ENCODE data around the gene CLIC1.

CLIC1 gene

GRCh38 chr6:31734247-31734820 is 2.0 kb downstream of the CLIC1 start:
- Histone ChIP-seq H2BK12ac (ENCODE audit: low read length) (peak overlapping the region; percentile 12), H3K9ac (ENCODE audit: low read length) (peak overlapping the region; percentile 42), H3K36me3 (ENCODE audit: control insufficient read depth in 1 of 2, insufficient read depth in 2 of 2, low read length in 2 of 2) (peaks cover 26 to 33% of the 10 kb centered on the region in 2 experiments), H3K4me1 (ENCODE audit: control insufficient read depth in 1 of 2, insufficient read depth in 2 of 2, low read length in 2 of 2) (peaks cover 24 to 27% of the 10 kb centered on the region in 2 experiments), H2AK5ac (ENCODE audit: low read length) (peak overlapping the region; percentile 14), H3K4me2 (ENCODE audit: low read length) (peak overlapping the region; percentile 89), H3K9me3 (ENCODE audit: insufficient read depth, low read depth, low read length) (no peaks in the 10 kb centered on the region), H2BK5ac (ENCODE audit: low read depth, low read length, poor library complexity) (peak overlapping the region; percentile 2), H2BK120ac (ENCODE audit: insufficient read depth, low read length, poor library complexity) (no peak overlapping the region), H3K14ac (ENCODE audit: low read length) (no peak overlapping the region), H4K91ac (ENCODE audit: low read depth, low read length) (no peak overlapping the region), H3K18ac (ENCODE audit: low read length) (peak overlapping the region; percentile 31), H3K4ac (ENCODE audit: low read depth, low read length) (peak overlapping the region; percentile 56), H3K79me2 (ENCODE audit: control insufficient read depth, insufficient read depth, low read length, poor library complexity) (peaks cover 26% of the 10 kb centered on the region), H3K79me1 (ENCODE audit: low read length) (peaks cover 42% of the 10 kb centered on the region), H4K12ac (ENCODE audit: low read depth, low read length) (no peak overlapping the region), H3K23ac (ENCODE audit: low read length) (no peak overlapping the region), H3K27me3 (ENCODE audit: insufficient read depth, low read length) (no peaks in the 10 kb centered on the region), H3K4me3 (ENCODE audit: low read depth, low read length) (peak overlapping the region; percentile 78), H4K8ac (ENCODE audit: low read depth, low read length) (no peak overlapping the region), H3K27ac (ENCODE audit: low read depth, low read length) (peak overlapping the region; percentile 95), H2AFZ (ENCODE audit: insufficient read depth, low read length, poor library complexity) (no peak overlapping the region)
- no peak for DNase-seq
- WGBS (ENCODE audit: extremely low coverage, insufficient coverage, insufficient read length), result no CpG with 5 or more reads among the region's 2 CpGs

GRCh38 chr6:31733734-31734133 is 2.6 kb downstream of the CLIC1 start:
- no peak overlapping the region for H4K91ac ChIP-seq (ENCODE audit: low read depth, low read length)
- H2AFZ ChIP-seq (ENCODE audit: insufficient read depth, low read length, poor library complexity), result no peak overlapping the region
- peaks cover 27 to 34% of the 10 kb centered on the region in 2 experiments for H3K36me3 ChIP-seq (ENCODE audit: control insufficient read depth in 1 of 2, insufficient read depth in 2 of 2, low read length in 2 of 2)
- no peak overlapping the region for H2AK5ac ChIP-seq (ENCODE audit: low read length)
- no peaks in the 10 kb centered on the region for H3K27me3 ChIP-seq (ENCODE audit: insufficient read depth, low read length)
- no peaks in the 10 kb centered on the region for H3K9me3 ChIP-seq (ENCODE audit: insufficient read depth, low read depth, low read length)
- H3K18ac ChIP-seq (ENCODE audit: low read length), result no peak overlapping the region
- no peak overlapping the region for H3K23ac ChIP-seq (ENCODE audit: low read length)
- peaks cover 42% of the 10 kb centered on the region for H3K79me1 ChIP-seq (ENCODE audit: low read length)
- peaks cover 28% of the 10 kb centered on the region for H3K79me2 ChIP-seq (ENCODE audit: control insufficient read depth, insufficient read depth, low read length, poor library complexity)
- H4K8ac ChIP-seq (ENCODE audit: low read depth, low read length), result no peak overlapping the region
- no peak overlapping the region for H2BK12ac ChIP-seq (ENCODE audit: low read length)
- WGBS (ENCODE audit: extremely low coverage, insufficient coverage, insufficient read length), result no CpG with 5 or more reads among the region's 4 CpGs
- peak overlapping the region; percentile 89 for H3K4me2 ChIP-seq (ENCODE audit: low read length)
- H3K4me3 ChIP-seq (ENCODE audit: low read depth, low read length), result no peak overlapping the region
- peaks cover 23 to 25% of the 10 kb centered on the region in 2 experiments for H3K4me1 ChIP-seq (ENCODE audit: control insufficient read depth in 1 of 2, insufficient read depth in 2 of 2, low read length in 2 of 2)
- H3K14ac ChIP-seq (ENCODE audit: low read length), result no peak overlapping the region
- H3K4ac ChIP-seq (ENCODE audit: low read depth, low read length), result peak overlapping the region; percentile 56
- no peak overlapping the region for H2BK5ac ChIP-seq (ENCODE audit: low read depth, low read length, poor library complexity)
- no peak overlapping the region for H2BK120ac ChIP-seq (ENCODE audit: insufficient read depth, low read length, poor library complexity)
- H3K27ac ChIP-seq (ENCODE audit: low read depth, low read length), result no peak overlapping the region
- H4K12ac ChIP-seq (ENCODE audit: low read depth, low read length), result no peak overlapping the region
- DNase-seq, result no peak
- H3K9ac ChIP-seq (ENCODE audit: low read length), result peak overlapping the region; percentile 28

- Histone ChIP-seq H4K12ac (ENCODE audit: low read depth, low read length) (no peak overlapping the region), H4K8ac (ENCODE audit: low read depth, low read length) (no peak overlapping the region), H3K79me1 (ENCODE audit: low read length) (peaks cover 31% of the 10 kb centered on the region), H3K36me3 (ENCODE audit: control insufficient read depth in 1 of 2, insufficient read depth in 2 of 2, low read length in 2 of 2) (peaks cover 42 to 51% of the 10 kb centered on the region in 2 experiments), H3K27me3 (ENCODE audit: insufficient read depth, low read length) (no peaks in the 10 kb centered on the region), H3K18ac (ENCODE audit: low read length) (no peak overlapping the region), H2AK5ac (ENCODE audit: low read length) (no peak overlapping the region), H2BK12ac (ENCODE audit: low read length) (no peak overlapping the region), H3K4me3 (ENCODE audit: low read depth, low read length) (no peak overlapping the region), H3K4me1 (ENCODE audit: control insufficient read depth in 1 of 2, insufficient read depth in 2 of 2, low read length in 2 of 2) (peaks cover 19% of the 10 kb centered on the region in 2 experiments), H2AFZ (ENCODE audit: insufficient read depth, low read length, poor library complexity) (no peak overlapping the region), H3K4me2 (ENCODE audit: low read length) (no peak overlapping the region), H3K4ac (ENCODE audit: low read depth, low read length) (no peak overlapping the region), H3K79me2 (ENCODE audit: control insufficient read depth, insufficient read depth, low read length, poor library complexity) (peaks cover 29% of the 10 kb centered on the region), H4K91ac (ENCODE audit: low read depth, low read length) (no peak overlapping the region), H3K23ac (ENCODE audit: low read length) (no peak overlapping the region), H2BK120ac (ENCODE audit: insufficient read depth, low read length, poor library complexity) (no peak overlapping the region), H3K27ac (ENCODE audit: low read depth, low read length) (no peak overlapping the region), H3K14ac (ENCODE audit: low read length) (no peak overlapping the region), H2BK5ac (ENCODE audit: low read depth, low read length, poor library complexity) (no peak overlapping the region), H3K9me3 (ENCODE audit: insufficient read depth, low read depth, low read length) (no peaks in the 10 kb centered on the region), H3K9ac (ENCODE audit: low read length) (no peak overlapping the region)
- WGBS (ENCODE audit: extremely low coverage, insufficient coverage, insufficient read length), result no CpG with 5 or more reads among the region's 3 CpGs
- no peak for DNase-seq
Observed at GRCh38 chr6:31732029-31732428, 4.3 kb downstream of the CLIC1 start.

- Histone ChIP-seq H3K4me3 (ENCODE audit: low read depth, low read length) (no peak overlapping the region), H3K9ac (ENCODE audit: low read length) (no peak overlapping the region), H4K91ac (ENCODE audit: low read depth, low read length) (no peak overlapping the region), H3K79me1 (ENCODE audit: low read length) (peaks cover 20% of the 10 kb centered on the region), H3K23ac (ENCODE audit: low read length) (no peak overlapping the region), H4K8ac (ENCODE audit: low read depth, low read length) (no peak overlapping the region), H3K4me1 (ENCODE audit: control insufficient read depth in 1 of 2, insufficient read depth in 2 of 2, low read length in 2 of 2) (peaks cover 14% of the 10 kb centered on the region in 2 experiments), H3K79me2 (ENCODE audit: control insufficient read depth, insufficient read depth, low read length, poor library complexity) (peaks cover 22% of the 10 kb centered on the region), H2BK5ac (ENCODE audit: low read depth, low read length, poor library complexity) (no peak overlapping the region), H3K4ac (ENCODE audit: low read depth, low read length) (no peak overlapping the region), H3K27ac (ENCODE audit: low read depth, low read length) (peak overlapping the region; percentile 95), H3K27me3 (ENCODE audit: insufficient read depth, low read length) (no peaks in the 10 kb centered on the region), H3K4me2 (ENCODE audit: low read length) (peak overlapping the region; percentile 43), H3K36me3 (ENCODE audit: control insufficient read depth in 1 of 2, insufficient read depth in 2 of 2, low read length in 2 of 2) (peaks cover 45 to 63% of the 10 kb centered on the region in 2 experiments), H3K14ac (ENCODE audit: low read length) (no peak overlapping the region), H4K12ac (ENCODE audit: low read depth, low read length) (no peak overlapping the region), H2BK12ac (ENCODE audit: low read length) (no peak overlapping the region), H2AFZ (ENCODE audit: insufficient read depth, low read length, poor library complexity) (no peak overlapping the region), H3K9me3 (ENCODE audit: insufficient read depth, low read depth, low read length) (no peaks in the 10 kb centered on the region), H2AK5ac (ENCODE audit: low read length) (no peak overlapping the region), H3K18ac (ENCODE audit: low read length) (no peak overlapping the region), H2BK120ac (ENCODE audit: insufficient read depth, low read length, poor library complexity) (no peak overlapping the region)
- no CpG with 5 or more reads among the region's 11 CpGs for WGBS (ENCODE audit: extremely low coverage, insufficient coverage, insufficient read length)
- DNase-seq, result peak in 1 of 2 donors; percentile 23
Observed at GRCh38 chr6:31730631-31731086, 5.7 kb downstream of the CLIC1 start.

Data from trophoblast cell (in vitro differentiated cells and primary cell).